ENCODE results near the gene PTTG1.

The PTTG1 gene

GRCh38 chr5:160461378-160461777 lies 39.7 kb downstream of the PTTG1 start:
- TF ChIP-seq FOXP2 (optimal IDR thresholded peaks at IDR 0.05; ENCODE audit: borderline replicate concordance, extremely low read depth, extremely low read length, insufficient read depth) (no peak), TAF1 (IDR thresholded peaks at IDR 0.05; ENCODE audit: borderline replicate concordance, insufficient read depth, low read length) (no peak), REST (IDR thresholded peaks at IDR 0.05; ENCODE audit: insufficient read depth in 1 of 2, low read depth in 2 of 2, low read length in 2 of 2) (no peak), POLR2AphosphoS5 (IDR thresholded peaks at IDR 0.05; ENCODE audit: low read depth, low read length) (no peak), SIN3A (IDR thresholded peaks at IDR 0.05; ENCODE audit: borderline replicate concordance, insufficient read depth, low read length) (no peak)

- no peak for TF ChIP-seq FOXP2 (optimal IDR thresholded peaks at IDR 0.05; ENCODE audit: borderline replicate concordance, extremely low read depth, extremely low read length, insufficient read depth)
- no peak for TF ChIP-seq REST (IDR thresholded peaks at IDR 0.05; ENCODE audit: insufficient read depth in 1 of 2, low read depth in 2 of 2, low read length in 2 of 2)
- TF ChIP-seq TAF1 (IDR thresholded peaks at IDR 0.05; ENCODE audit: borderline replicate concordance, insufficient read depth, low read length), result no peak
- TF ChIP-seq SIN3A (IDR thresholded peaks at IDR 0.05; ENCODE audit: borderline replicate concordance, insufficient read depth, low read length), result no peak
- no peak for TF ChIP-seq POLR2AphosphoS5 (IDR thresholded peaks at IDR 0.05; ENCODE audit: low read depth, low read length)
These were observed 40.5 kb downstream of the PTTG1 start for GRCh38 chr5:160462167-160462566.

- TF ChIP-seq POLR2AphosphoS5 (IDR thresholded peaks at IDR 0.05; ENCODE audit: low read depth, low read length) (no peak), TAF1 (IDR thresholded peaks at IDR 0.05; ENCODE audit: borderline replicate concordance, insufficient read depth, low read length) (no peak), SIN3A (IDR thresholded peaks at IDR 0.05; ENCODE audit: borderline replicate concordance, insufficient read depth, low read length) (no peak), REST (IDR thresholded peaks at IDR 0.05; ENCODE audit: insufficient read depth in 1 of 2, low read depth in 2 of 2, low read length in 2 of 2) (no peak), FOXP2 (optimal IDR thresholded peaks at IDR 0.05; ENCODE audit: borderline replicate concordance, extremely low read depth, extremely low read length, insufficient read depth) (no peak)
These were observed 41.6 kb downstream of the PTTG1 start for GRCh38 chr5:160463227-160463626.

GRCh38 chr5:160463740-160464465 lies 42.2 kb downstream of the PTTG1 start:
- no peak for TF ChIP-seq SIN3A (IDR thresholded peaks at IDR 0.05; ENCODE audit: borderline replicate concordance, insufficient read depth, low read length)
- no peak for TF ChIP-seq POLR2AphosphoS5 (IDR thresholded peaks at IDR 0.05; ENCODE audit: low read depth, low read length)
- no peak for TF ChIP-seq REST (IDR thresholded peaks at IDR 0.05; ENCODE audit: insufficient read depth in 1 of 2, low read depth in 2 of 2, low read length in 2 of 2)
- no peak for TF ChIP-seq TAF1 (IDR thresholded peaks at IDR 0.05; ENCODE audit: borderline replicate concordance, insufficient read depth, low read length)
- TF ChIP-seq FOXP2 (optimal IDR thresholded peaks at IDR 0.05; ENCODE audit: borderline replicate concordance, extremely low read depth, extremely low read length, insufficient read depth), result no peak

Data from PFSK-1 (cell line).